GM19035 (cell line): Measurements from ENCODE around the gene CCP110.
A peak's percentile ranks its signal among the peaks of the same experiment; 100 is the strongest.

ENCODE experiments used
- ATAC-seq: cut with Tn5 transposase; IDR thresholded peaks from one replicate; pipeline ENCODE4 v1.9.1; 2021; ENCODE audit not compliant: unreplicated experiment

The CCP110 gene

DNA sequence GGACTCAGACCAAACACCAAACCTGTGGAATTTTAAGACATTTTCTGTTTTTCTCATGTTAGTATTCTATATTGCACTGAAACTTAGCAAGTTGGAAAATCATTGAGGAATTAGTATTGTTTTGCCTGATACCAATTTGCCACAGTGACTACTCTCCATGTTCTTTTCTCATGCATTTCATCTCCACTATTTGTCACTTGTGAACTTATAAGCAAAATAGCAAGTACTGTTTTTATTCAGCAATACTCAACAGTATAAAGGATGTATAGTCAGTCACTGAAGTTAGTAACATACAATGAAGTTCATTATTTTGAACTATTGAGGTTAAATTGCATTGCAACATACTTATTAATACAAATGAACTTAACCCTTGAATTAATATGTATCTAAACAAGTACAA is 25.9 kb downstream of the CCP110 start:
- no peak for ATAC-seq

DNA sequence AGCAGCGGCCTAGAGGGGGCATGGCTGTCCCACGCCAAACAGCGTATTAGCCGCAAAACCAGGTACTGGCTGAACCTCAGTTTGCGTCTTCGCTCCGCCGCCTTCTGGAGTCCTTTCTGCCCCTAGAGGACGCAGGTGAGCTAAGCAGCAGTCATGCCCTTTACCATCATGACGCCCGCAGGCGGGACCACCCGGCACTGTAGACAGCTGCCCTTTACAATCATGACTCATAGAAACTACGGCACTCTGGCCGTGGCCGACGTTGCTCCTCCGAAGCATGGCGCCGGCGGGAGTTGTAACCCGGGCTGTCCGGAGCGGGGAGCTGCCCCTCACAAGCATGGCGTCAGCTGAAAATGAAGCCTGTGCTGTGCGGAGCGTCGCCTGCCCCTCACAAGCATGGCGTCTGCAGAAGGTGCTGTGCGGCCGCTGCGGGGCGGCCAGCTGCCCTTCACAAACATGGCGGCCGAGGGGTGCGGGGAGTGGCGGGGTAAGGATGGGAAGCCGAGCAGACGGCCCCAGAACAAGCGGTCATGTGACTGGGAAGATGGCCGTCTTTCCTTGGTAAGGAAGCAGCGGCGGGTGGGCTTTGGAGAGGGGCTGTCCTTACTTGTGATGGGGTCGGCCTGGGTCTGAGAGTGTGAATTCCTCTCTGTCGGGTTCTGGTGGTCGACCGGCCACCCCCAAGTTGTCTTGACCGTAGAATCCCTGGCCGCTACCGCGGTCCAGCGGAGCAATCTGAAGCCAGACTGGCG is 31.6 kb downstream of the CCP110 start, which contains the start of gene VPS35L:
Gene VPS35L, plus strand, starts transcription at position 518 of the 752 bp plus-strand sequence. Its CDS starts 27 bp downstream, at position 545.
- ATAC-seq = peak; percentile 94

DNA sequence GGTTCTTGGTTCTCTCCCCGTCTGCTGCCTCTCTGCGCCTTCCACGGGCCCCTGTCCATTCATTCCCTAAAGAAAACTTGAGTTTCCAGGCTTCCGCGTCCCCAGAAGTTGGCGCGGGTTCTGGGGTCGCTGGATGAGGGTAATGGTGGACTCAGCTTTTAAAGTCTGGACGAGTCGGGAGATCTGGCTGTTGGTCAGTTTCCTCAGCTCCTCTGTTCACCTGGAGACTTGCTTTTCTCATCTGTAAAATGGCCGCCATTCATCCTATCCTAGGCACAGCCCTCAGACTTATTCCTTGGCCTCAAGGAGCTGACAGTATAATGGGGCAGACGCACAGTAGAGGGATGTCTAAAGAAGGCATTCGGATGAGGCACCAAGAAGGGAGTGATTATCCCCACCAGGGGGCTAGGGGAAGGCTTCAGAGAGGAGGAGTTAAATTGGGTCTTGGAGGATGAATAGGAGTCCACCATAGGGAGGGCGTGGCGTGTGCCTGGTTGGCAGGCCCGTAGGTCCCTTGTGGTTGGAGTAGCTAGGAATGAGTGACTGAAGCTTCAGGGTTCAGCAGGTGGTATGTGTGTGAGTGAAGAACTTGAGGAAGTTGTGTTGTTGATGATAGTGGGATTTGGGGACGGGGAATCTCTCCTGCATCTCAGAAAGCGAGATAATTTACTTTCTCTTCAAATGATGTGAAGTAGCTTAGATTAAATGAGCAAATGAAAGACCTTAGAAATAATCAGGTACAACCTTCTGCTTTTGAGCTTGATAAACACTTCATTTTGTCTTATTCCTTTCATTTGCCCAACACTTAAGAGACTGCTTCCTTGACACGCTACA is 32.4 kb downstream of the CCP110 start:
- ATAC-seq = no peak

GRCh38 chr16:19559242-19559910 is 35.6 kb downstream of the CCP110 start:
- ATAC-seq = no peak

- no peak for ATAC-seq
Observed at GRCh38 chr16:19560078-19560477, 36.3 kb downstream of the CCP110 start.

- ATAC-seq = no peak
Observed at GRCh38 chr16:19563377-19563776, 39.6 kb downstream of the CCP110 start.

GRCh38 chr16:19566362-19566761 is 42.6 kb downstream of the CCP110 start:
- no peak for ATAC-seq

GRCh38 chr16:19567560-19567959 is 43.8 kb downstream of the CCP110 start:
- ATAC-seq = no peak

GRCh38 chr16:19573997-19574396 is 50.3 kb downstream of the CCP110 start:
- no peak for ATAC-seq

GRCh38 chr16:19574615-19575014 is 50.9 kb downstream of the CCP110 start:
- no peak for ATAC-seq

DNA sequence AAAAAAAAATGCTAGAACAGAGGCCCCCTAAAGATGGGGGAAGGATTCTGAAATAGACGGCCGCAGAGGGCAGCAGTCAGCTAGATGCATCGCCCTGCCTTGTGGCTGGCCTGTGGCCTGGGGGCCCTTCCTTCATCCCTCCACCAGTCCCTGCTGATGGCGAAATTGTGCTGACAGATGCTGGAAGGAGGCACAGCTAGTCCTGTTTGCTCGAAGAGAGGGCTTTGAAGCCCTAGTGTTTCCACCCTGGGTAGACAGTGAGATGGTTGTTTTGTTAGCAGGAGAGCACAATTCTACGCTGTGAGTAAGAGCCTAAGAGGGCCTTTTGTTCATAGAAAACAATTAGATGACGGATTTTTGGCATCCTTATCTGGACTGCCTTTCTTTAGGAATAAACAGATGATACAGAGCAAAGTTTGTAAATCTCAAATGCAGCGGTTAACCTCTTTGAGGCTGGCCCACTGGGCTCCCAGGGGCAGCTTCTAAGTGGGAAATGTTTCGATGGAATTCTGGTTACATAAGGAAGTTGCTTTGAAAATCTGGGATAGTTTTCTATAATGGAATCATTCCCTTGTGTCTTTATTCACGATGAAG is 54.7 kb downstream of the CCP110 start:
- ATAC-seq = no peak

DNA sequence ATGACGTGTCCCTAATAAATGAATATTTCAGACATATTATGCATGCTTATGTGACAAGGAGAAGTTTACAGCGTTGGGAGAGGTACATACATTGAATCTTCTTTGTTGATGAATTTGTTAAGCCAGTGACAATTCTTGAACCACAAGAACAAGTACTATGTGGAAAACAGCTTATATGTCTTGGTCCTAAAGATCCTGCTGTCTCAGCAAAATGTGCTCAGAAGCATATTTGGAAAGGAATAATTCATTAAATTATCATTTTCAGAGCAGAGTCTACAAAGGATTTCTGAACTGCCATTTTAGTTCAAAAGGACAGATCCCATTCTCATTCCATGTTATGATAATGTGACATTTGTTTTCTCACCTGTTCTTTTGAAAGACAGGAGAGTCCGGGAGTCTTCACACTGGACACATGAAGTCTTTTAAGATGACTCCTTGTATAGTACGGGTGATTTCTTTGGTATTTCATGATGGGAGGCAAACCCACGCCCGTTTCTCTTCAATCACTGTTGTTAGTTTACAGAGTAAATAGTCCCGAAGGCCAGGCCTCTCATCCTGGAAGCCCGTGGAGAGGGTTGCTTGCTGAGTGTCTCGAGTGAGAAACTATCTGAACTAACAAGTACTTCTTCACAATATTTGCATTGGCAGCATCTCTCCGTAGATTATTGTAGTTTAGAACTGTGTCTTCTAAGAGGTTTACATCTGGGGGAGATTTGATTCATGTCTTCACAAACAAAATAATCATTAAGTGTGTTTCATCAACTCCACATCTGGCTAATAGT is 58.5 kb downstream of the CCP110 start:
- ATAC-seq = no peak

DNA sequence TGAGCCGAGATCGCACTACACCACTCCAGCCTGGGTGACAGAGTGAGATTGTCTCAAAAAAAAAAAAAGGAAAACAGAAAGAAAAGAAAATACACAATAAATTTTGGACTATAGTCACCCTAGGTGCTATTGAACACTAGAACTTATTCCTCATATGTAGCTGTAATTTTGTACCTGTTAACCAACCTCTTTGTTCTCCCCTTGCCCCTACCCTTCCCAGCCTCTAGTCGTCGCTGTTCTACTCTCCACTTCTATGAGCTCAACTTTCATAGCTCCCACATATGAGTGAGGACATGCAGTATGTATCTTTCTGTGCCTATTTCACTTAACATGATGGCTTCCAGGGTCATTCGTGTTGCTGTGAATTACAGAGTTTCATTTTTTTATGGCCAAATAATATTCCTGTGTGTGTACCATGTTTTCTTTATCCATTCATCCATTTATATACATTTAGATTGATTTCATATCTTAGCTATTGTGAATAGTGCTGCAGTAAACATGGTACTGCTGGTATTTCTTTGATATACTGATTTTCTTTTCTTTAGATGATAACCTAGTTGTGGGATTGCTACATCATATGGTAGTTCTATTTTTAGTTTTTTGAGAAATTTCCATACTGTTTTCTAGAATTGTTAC is 60.0 kb downstream of the CCP110 start:
- ATAC-seq = no peak

DNA sequence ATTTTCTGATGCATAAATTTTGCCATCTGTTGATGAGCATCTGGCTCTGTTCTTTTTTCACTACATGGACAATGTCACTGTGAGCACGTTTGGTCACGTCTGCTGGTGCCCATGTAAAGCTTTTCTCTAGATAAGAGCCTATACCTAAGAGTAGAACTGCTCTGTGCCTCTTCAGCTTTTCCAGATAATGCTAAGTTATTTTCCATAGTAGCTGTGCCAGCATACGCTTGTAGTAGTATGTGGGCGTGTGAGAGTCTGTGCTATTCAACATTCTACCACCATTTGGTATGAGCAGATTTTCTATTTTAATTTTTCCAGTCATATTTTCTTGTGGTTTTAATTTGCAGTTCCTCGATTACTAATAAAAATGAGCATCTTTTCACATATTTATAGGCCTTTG is 64.9 kb downstream of the CCP110 start:
- no peak for ATAC-seq

DNA sequence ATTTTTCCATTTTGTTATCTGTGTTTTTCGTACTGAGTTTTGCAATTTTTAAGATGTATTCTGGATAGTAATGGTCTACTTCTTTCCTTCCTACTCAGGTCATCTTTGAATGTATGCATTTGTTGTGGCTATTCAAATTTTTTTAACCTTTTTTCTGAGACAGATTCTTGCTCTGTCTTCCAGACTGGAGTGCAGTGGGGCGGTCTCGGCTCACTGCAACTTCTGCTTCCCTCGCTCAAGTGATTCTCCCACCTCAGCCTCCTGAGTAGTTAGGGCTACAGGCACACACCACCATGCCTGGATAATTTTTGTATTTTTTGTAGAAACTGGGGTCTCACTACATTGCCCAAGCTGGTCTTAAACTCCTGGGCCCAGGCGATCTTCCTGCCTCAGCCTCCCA is 65.4 kb downstream of the CCP110 start:
- no peak for ATAC-seq

DNA sequence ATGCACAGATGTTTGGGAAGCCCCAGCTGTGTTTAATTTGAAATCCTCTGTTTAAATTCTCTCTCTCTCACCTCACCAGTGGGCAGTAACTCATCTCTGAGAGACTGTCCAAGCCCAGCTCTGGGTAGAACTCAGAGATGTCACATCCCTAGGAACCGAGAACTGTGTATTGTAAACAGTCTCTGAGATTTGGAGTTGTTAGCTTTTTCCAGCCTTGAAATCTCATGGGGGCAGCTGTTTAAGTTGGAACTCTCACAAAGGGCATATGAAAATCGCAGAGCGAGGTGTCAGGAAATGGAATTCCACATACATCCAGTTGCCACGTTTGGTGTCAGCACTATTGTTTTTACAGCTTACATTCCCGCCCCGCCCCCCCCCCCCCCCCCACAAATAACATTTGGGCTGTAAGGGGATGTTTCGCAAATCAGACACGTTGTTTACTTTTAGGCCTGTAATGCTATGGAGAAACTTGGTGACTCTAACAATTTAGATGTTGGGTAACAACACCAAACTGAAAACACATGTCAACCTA is 66.1 kb downstream of the CCP110 start:
- ATAC-seq = no peak

DNA sequence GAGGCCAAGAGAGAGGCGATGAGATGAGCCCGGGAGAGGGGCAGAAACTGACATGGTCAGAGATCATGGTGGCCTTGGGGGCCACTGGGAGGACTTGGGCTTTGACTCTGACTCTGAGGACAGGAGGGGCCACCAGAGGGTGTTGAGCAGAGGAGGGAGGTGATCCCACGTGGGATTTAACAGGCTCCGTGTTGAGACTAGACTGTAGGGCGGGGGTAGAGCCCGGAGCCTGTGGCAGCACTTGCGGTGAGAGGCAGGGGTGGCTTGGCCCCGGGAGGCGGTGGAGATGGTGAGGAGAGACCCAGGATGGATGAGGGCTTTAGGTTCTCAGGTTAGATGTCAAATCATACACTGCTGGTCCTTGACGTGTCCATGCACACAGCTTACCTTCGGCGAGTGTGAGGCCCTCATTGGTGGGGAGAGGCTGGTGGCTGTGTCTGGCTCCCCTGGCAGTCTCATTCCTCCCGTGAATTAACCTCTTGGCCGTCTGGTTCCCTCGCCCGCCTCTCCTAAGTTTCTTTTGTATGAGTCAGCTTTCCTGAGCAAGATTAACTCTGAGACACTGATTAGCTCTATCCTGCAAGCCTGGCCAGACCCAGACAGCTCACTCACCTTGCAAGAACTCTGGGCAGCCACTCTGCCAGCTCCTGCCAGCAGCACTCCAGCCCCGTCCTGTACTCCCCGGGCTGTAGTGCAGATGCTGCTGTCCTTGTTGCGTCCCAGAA is 71.5 kb downstream of the CCP110 start:
- no peak for ATAC-seq

DNA sequence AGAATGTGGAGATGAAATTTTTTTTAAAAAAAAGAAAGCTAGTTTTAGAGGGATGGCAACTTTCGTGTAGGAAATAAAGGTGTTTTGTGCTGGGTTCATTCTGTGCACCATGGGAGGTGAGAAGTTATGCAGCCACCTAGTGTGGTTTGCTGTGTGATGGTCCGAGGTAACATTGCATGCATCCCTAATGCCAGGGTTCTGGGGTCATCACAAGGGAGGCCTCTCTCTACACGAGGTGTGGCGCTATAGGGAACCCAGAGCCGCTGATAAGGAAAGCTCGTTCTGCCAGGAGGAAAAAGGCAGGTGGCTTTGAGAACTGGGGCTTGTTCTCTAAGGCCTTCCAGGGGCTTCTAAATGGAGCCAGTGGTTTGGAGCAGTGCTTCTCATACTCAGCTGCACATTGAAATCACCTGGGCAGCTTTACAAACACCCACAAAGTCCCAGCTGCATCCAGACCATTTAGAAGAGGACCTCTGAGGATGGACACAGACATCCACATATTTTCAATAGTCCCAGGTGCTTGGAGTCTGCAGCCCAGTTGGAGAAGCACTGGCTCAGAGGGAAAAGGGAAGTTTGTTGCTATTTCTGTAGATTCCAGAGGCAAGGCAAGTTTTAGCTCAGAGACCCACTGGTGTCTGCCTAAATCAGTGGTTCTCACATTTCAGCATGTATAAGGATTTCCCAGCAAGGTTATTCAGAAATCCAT is 75.2 kb downstream of the CCP110 start:
- ATAC-seq = no peak
